Stimulated activated CD8-positive, alpha-beta memory T cell treated with anti-CD3 and anti-CD28 coated beads, Interleukin-7, amount 100 ng/mL, for 4 hours (primary cell): ENCODE results near the gene BST1.

ENCODE experiments used
- DNase-seq, 2 donors: peaks; one replicate each; pipeline ENCODE4 v3.0.0-alpha.2; 2020; ENCODE audit warnings: low read depth in 2 of 2

Gene BST1

DNA sequence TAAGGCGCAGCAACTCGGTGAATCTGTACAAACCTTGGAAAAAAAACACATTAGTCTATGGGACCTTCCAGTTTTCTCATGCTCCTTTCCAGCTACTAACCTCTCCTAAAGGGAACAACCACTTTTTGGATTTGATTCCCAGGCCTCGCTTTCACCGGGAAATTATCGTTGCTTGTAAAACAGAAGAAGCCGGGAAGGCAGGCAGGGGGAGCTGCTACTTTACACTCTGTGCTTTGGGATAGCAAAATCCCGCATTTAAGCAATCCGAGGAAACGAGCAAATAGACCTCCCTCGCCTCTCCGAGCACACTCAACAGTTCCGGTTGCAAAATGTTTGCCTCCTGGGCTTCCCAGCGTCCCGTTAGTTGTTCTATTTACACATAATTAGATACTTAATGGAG, 76.4 kb downstream of the BST1 start:
- no peak for DNase-seq

DNA sequence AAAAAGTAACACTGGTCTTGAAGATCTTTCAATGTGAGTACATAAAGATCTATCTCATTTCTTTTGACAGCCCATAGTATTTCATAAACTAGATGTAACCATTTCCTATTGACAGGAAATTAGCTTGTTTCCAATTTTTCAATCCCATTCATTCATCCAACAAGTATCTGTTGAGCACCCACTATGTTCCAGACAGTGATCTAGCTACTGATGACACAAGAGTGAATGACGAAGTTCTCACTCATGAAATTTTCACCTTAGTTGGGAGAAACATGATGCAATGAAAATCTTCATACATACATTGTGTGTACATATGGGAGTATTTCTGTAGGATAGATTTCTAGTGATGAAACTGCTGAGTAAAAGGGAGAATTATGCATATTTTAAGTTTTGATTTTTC, 76.9 kb downstream of the BST1 start:
- DNase-seq: no peak

DNA sequence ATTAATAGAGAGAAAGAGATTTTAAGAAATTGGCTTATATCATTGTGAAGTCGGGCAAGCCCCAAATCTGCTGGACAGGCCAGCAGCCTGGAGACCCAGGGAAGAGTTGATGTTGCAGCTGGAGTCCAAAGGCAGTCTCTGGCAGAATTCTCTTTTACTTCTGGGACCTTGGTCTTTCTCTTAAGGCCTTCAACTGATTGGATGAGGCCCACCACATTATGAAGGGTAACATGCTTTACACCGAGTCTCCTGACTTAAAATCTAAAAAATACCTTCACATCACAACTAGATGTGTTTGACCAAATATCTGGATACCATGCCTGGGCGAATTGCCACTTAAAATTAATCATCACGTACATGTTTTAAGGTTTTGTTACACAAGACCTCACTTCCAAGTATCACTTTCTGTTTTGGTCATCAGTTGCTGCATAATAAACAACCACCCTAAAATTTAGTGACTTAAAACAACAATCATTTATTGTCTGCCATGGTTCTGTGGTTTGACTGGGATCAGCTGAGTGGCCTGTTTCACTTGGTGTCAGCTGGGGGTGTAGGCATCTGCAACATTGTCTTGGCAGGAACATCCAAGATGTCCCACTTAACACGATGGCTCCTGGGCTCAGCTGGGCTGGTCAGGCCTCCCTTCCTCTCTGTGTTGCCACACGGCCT, 78.7 kb downstream of the BST1 start:
- no peak for DNase-seq
